KOPT-K1 (cell line): ENCODE results near the gene PROCR.
"Not testable (repeated sequence)": the region's sequence is repeated elsewhere in the genome, so short reads cannot be mapped to it uniquely, and the experiment has no call there.

ENCODE experiments used
- H3K27ac ChIP-seq: fragments of 200-600 bp; sonication (generic); 2 replicates; pipeline ENCODE4 v1.5.1; 2016; ENCODE audit warnings: antibody characterized with exemption, mild to moderate bottlenecking, low read depth, low read length; ENCODE audit not compliant: poor library complexity, severe bottlenecking
- H3K36me3 ChIP-seq: fragments of 200-600 bp; sonication (generic); 2 replicates; pipeline ENCODE4 v1.5.1; 2017; ENCODE audit warnings: antibody characterized with exemption, mild to moderate bottlenecking, low read length, moderate library complexity; ENCODE audit not compliant: insufficient read depth
- H3K9me3 ChIP-seq: fragments of 200-600 bp; sonication (generic); 2 replicates; pipeline ENCODE4 v1.5.1; 2017; ENCODE audit warnings: antibody characterized with exemption, low read length, mild to moderate bottlenecking; ENCODE audit not compliant: insufficient read depth, poor library complexity, severe bottlenecking

Gene PROCR

DNA sequence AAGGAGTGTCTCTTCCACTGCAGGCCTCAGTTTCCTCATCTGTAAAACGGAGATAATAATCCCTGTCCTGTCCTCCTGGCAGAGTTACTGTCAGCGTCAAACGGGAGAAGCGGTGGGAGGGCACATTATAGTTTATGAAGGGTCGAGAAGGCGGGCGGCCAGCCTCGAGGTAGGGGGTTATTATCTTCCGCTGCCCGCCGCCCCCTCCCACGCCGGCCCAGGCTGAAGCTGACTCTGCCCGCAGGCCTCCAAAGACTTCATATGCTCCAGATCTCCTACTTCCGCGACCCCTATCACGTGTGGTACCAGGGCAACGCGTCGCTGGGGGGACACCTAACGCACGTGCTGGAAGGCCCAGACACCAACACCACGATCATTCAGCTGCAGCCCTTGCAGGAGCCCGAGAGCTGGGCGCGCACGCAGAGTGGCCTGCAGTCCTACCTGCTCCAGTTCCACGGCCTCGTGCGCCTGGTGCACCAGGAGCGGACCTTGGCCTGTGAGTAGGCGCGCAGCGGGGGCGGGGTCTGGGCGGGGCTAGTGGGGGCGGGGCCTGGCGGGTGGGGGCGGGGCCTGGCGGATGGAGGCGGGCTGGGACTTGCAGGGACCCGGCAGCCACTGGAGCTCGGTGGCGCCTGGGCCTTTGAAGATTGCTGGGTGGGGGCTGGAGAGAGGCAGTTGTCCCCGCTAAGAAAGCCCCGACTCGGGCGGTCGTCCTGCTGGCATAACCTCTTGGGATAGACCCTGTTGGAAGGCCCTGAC is 2.8 kb downstream of the PROCR start:
- H3K36me3 ChIP-seq, result no peaks in the 10 kb centered on the region

DNA sequence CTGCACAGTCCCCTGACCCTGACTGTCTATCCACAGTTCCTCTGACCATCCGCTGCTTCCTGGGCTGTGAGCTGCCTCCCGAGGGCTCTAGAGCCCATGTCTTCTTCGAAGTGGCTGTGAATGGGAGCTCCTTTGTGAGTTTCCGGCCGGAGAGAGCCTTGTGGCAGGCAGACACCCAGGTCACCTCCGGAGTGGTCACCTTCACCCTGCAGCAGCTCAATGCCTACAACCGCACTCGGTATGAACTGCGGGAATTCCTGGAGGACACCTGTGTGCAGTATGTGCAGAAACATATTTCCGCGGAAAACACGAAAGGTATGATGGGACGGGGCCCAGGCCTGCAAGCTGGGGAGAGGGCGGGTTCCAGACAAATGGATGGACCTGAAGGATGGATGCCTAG is 4.3 kb downstream of the PROCR start:
- Histone ChIP-seq H3K9me3 (no peaks in the 10 kb centered on the region), H3K27ac (no peak overlapping the region), H3K36me3 (no peaks in the 10 kb centered on the region)

More for the DNA sequence above, 2.8 kb downstream of the PROCR start:
- no peak overlapping the region for H3K27ac ChIP-seq
- no peaks in the 10 kb centered on the region for H3K9me3 ChIP-seq

DNA sequence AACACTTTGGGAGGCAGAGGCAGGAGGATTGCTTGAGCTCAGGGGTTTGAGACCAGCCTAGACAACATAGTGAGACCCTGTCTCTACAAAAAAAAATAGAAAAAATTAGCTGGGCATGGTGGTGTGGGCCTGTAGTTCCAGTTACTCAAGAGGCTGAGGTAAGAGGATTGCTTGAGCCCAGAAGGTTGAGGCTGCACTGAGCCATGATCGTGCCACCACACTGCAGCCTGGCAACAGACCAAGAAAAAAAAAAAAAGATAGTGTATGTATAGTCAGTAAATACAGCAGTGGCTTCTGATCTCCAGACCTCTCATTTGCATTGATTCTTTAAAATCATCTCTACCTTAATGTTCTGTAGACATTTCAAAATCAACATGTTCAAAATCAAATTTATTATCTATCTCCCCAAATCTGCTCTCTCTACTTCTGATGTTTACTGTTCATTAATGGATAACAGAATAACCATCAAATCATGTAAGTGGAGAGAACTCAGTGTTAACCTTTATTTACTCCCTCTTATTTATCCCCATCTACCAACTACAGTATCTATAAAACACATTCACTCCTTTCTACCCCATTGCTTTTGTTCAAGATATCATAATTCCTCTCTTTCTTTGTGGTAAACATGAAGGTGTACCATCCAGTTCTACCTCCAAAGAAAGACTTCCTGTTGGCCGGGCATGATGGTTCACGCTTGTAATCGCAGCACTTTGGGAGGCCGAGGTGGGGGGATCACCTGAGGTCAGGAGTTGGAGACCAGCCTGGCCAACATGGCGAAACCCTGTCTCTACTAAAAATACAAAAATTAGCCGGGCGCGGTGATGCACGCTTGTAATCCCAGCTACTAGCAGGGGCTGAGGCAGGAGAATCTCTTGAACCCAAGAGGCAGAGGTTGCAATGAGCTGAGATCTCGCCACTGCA is 7.7 kb downstream of the PROCR start:
- no peaks in the 10 kb centered on the region for H3K36me3 ChIP-seq
- no peaks in the 10 kb centered on the region for H3K9me3 ChIP-seq
- no peak overlapping the region for H3K27ac ChIP-seq

DNA sequence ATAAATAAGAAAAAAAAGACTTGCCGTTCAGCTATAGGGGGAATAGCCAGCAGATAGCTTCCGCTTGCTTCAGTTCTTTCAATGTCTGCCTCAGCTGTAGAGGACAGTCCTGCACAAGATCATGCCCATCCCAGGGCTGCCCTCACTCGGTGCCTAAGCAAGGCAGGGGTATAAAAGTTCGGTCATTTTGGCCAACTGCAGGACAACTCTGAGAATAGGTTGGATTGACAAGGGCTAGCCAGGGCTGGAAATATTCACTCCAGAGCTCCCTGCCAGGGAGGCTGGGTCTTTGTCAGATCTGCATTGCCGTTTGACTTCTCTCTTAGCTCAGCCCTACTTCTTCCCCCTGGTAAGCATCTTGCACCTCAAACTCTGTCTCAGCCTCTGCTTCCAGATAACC is 8.4 kb downstream of the PROCR start:
- no peaks in the 10 kb centered on the region for H3K9me3 ChIP-seq
- no peak overlapping the region for H3K27ac ChIP-seq
- no peaks in the 10 kb centered on the region for H3K36me3 ChIP-seq

DNA sequence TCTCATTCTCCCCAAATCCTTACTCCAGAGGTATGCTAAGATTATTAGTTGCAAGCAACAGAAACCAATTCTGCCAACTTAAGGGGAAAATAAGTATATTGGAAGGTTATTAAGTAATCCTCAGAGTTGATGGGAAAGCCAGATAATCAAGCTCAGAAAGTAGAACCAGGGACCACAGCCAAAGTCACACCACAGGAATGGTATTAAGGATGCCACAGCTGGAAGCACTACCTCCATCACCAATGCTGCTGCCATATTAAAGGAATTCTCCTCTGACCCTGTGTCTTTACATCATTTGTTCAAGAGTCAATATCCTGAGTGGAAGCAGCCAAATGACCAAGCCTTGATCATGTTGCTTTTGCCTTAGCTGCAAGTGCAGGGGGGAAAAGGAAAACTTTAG is 9.9 kb downstream of the PROCR start:
- no peaks in the 10 kb centered on the region for H3K36me3 ChIP-seq
- H3K9me3 ChIP-seq, result no peaks in the 10 kb centered on the region
- H3K27ac ChIP-seq, result no peak overlapping the region

DNA sequence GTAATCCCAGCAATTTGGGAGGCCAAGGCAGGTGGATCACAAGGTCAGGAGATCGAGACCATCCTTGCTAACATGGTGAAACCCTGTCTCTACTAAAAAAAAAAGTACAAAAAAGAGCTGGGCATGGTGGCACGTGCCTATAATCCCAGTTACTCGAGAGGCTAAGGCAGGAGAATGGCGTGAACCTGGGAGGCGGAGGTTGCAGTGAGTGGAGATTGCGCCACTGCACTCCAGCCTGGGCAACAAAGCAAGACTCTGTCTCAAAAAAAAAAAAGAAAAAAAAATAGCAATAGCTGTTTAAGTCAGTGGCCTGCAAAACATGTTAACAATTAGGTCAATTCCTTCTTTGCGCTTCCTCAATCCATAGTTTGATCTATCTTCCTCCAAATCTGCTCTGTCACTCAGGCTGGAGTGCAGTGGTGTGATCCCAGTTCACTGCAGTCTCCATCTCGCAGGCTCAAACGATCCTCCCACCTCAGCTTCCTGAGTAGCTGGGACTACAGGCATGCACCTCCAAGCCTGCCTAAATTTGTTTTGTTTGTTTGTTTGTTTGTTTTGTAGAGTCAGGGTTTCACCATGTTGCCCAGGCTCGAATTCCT is 14.9 kb downstream of the PROCR start:
- H3K9me3 ChIP-seq, H3K36me3 ChIP-seq, H3K27ac ChIP-seq: not testable (repeated sequence)

DNA sequence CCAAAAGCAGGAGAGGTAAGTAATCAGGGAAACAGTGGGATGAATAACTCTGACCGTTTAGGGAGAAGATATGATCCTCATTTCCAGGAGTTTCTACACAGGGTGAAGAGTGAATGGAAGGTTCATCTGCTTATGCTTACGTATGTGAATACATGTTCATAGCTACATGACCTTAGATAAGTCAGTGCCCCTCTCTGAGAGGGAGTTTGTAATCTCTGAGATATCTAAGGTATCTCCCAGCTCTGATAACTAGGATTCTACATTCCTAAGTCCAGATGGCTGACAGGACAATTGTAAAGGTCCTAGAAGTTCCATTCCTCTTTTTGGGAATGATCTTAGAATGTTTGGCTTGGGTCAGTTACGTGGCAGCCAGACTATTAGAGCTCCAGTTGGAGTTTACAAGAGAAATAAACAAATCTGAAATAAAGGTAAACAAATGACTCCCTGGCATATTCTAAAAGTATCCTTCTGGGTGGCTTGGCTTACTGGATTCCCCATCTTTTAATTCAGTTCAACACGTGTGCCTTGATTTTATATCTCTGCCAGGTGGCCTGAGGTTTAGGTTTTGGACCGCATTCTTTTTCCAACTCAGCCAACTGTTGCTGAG is 15.8 kb downstream of the PROCR start:
- no peaks in the 10 kb centered on the region for H3K36me3 ChIP-seq
- H3K9me3 ChIP-seq, result no peaks in the 10 kb centered on the region
- no peak overlapping the region for H3K27ac ChIP-seq

DNA sequence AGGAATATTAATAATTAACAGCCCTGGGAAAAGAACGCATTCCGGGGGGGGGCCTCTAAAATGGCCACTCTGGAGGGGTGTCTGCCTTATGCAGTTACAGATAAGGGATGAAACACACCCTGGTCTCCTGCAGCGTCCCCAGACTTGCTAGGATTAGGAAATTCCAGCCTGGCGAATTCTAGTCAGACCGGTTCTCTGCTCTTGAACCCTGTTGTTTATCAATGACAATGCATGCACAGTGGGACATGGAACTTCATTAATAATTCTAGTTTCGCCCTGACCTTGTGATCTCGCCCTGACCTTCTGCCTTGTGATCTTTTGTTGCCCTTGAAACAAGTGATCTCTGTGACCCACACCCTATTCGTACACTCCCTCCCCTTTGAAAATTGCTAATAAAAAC is 17.4 kb downstream of the PROCR start:
- H3K9me3 ChIP-seq, H3K27ac ChIP-seq, H3K36me3 ChIP-seq: not testable (repeated sequence)

DNA sequence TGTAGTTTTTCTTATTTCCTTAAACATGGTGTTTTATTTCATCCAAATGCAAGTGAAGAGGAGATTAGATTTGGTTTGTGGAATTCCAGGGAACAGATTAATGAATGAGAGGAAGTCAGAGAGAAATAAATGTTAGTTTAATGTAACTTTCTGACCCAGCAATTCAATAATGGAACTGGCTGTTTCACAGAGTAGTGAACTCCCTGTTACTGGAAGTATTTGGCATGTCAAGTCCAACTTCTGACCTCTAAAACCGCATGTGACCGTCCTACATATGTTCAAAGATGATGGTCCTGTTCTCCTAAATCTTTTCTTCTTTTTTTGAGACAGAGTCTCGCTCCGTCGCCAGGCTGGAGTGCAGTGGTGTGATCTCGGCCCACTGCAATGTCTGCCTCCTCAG is 18.7 kb downstream of the PROCR start:
- H3K9me3 ChIP-seq, result no peaks in the 10 kb centered on the region
- no peak overlapping the region for H3K27ac ChIP-seq

DNA sequence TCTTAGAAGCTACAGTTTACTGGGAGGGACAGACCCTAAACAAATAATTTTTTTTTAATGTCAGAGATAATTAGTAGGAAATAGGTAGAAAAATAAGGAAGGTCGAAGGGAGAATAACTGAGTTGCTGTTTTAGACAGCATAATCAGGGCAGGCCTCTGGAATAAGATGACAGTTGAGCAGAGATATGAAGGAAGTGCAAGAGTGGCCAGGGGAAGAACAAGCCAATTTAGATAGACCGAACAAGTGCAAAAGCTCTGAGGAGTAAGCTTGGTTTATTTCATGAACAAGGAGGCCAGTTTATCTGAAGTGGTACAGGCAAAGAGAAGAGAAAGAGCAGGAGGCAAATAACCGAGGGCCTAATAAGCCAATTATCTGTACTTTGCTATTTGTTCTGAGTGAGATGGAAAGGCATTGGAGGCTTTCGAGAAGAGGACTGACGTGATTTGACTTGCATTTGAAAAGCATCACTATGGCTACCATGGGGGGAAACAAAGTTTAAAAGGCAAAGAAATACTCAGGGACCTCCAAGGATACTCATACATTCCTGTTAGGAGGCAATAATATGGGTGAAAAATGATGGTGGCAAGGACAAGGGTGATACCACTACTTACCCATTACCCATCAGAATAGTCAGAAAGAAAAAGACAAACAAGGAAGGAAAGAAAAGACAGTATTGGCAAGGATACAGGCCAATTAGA is 19.7 kb downstream of the PROCR start:
- H3K27ac ChIP-seq, result no peak overlapping the region
- H3K36me3 ChIP-seq, result no peaks in the 10 kb centered on the region
- peaks cover 7% of the 10 kb centered on the region for H3K9me3 ChIP-seq

More for the DNA sequence above, 18.7 kb downstream of the PROCR start:
- H3K36me3 ChIP-seq, result no peaks in the 10 kb centered on the region

DNA sequence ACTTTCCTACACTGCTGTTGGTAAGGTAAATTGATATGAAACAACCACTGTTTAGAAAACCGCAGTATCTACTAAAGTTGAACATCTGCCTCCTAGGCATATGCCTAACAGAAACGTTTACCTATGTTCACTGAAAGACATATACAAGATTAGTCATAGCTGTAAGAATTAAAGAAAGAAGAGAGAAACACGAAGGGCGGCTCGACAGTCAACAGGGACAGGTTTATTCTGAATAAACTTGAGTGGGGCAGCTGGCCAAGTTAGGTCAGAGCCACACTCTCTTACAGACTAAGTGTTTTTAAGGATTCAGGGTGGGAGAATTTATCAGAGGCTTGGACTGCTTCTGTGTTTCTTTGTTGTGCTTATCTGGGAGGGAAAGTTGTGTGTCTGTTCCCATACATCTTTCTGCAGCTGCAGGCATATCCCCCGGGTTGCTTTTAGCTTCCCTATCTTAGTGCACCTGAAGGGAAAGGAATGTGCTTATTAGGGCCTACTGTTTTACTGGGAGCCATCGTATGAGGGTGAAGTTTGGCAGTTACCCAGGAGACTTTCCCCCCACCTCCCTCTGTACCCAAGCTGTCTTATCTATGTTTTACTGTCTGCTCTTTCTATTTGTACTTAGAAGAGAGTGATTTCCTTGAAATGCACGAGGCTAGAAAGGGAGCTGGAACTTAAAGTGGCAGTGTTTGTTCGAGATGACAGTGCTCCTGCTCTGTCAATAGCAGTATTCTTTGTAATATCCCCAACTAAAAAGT is 20.4 kb downstream of the PROCR start:
- H3K9me3 ChIP-seq, result peaks cover 13% of the 10 kb centered on the region
- H3K27ac ChIP-seq, result no peak overlapping the region

DNA sequence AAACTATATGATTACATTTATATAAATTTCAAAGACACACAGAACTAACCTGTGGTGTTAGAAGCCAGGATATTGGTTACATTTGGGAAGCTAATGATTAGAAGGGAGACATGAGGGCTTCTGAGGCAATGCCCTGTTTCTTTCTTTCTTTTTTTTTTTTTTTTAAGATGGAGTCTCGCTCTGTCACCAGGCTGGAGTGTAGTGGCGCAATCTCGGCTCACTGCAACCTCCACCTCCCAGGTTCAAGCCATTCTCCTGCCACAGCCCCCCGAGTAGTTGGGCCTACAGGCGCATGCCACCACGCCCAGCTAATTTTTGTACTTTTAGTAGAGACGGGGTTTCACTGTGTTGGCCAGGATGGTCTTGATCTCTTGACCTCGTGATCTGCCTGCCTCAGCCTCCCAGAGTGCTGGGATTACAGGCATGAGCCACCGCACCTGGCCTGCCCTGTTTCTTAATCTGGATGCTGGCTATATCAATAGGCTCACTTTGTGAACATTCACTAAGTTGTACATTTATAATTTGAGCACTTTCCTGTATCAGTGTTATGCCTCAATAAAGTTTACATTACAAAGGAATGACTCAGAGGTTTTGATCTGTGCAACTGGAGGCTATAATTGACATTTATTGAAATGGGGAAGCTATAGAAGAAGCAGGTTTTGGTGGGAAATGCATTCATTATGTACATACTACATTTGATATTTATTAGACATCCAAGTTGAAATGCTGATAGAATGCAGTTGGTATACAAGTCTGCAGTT is 21.3 kb downstream of the PROCR start:
- peaks cover 14% of the 10 kb centered on the region for H3K9me3 ChIP-seq
- H3K36me3 ChIP-seq, H3K27ac ChIP-seq: not testable (repeated sequence)

More for the DNA sequence above, 20.4 kb downstream of the PROCR start:
- H3K36me3 ChIP-seq, result no peaks in the 10 kb centered on the region

DNA sequence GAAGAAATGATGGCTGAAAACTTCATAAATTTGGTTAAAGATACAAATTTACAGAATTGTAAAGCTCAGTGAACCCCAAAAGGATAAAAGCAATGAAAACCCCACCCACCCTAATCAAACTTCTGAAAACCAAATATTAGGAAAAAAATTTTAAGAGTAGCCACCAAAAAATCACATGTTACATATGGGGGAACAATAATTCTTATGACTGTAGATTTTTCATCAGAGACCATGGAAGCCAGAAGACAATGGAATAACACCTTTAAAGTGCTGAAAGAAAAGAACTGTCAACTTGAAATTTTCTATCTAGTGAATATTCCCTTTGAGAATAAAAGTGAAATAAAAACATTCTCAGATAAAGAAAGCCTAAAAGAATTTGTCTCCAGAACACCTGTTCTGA is 24.4 kb downstream of the PROCR start:
- Histone ChIP-seq H3K27ac (no peak overlapping the region), H3K36me3 (no peaks in the 10 kb centered on the region), H3K9me3 (peaks cover 27% of the 10 kb centered on the region)
